ENCODE data around the gene ZNF550. TPM values are rescaled to one million over a fixed set of nuclear protein-coding genes. Genes with fewer than 3 reads are reported as not detected.
A peak's percentile ranks its signal among the peaks of the same experiment; 100 is the strongest.

Gene ZNF550
- total and polyA plus RNA-seq, 2 of the 13 experiments (the other 11 are each of a cell fraction or from before 2014, with no cell fraction given) = 8.6 to 9.1 TPM

- TF ChIP-seq HDAC6 (IDR thresholded peaks at IDR 0.05; ENCODE audit: low read depth, low read length) (no peak), KDM3A (CRISPR knock-in tag; IDR thresholded peaks at IDR 0.05; ENCODE audit: low read depth) (peak; percentile 71; the same call in 1 of the 2 replicates), ZMAT5 (CRISPR knock-in tag; IDR thresholded peaks at IDR 0.05; ENCODE audit: borderline replicate concordance, low read depth) (no peak), FOXK2 (IDR thresholded peaks at IDR 0.05) (no peak), JARID2 (CRISPR knock-in tag; IDR thresholded peaks at IDR 0.05; ENCODE audit: insufficient replicate concordance) (no peak), PRDM4 (CRISPR knock-in tag; IDR thresholded peaks at IDR 0.05; ENCODE audit: borderline replicate concordance) (no peak), NR2C2 (CRISPR knock-in tag; IDR thresholded peaks at IDR 0.05; ENCODE audit: borderline replicate concordance) (peak; percentile 73; the same call in 1 of the 2 replicates), KLF12 (CRISPR knock-in tag; IDR thresholded peaks at IDR 0.05; ENCODE audit: borderline replicate concordance) (no peak), EED (CRISPR knock-in tag; IDR thresholded peaks at IDR 0.05) (peak; percentile 78), MED8 (CRISPR knock-in tag; IDR thresholded peaks at IDR 0.05; ENCODE audit: insufficient replicate concordance) (no peak), ZNF142 (CRISPR knock-in tag; IDR thresholded peaks at IDR 0.05) (0 out of 2 replicates have a peak, but pooled peaks have one; percentile 56), ERF (CRISPR knock-in tag; IDR thresholded peaks at IDR 0.05) (peak; percentile 55; the same call in 1 of the 2 replicates), SMAD9 (CRISPR knock-in tag; IDR thresholded peaks at IDR 0.05) (no peak), HNF1B (CRISPR knock-in tag; IDR thresholded peaks at IDR 0.05) (peak; percentile 85), ZNF761 (CRISPR knock-in tag; conservative IDR thresholded peaks at IDR 0.05) (peak; percentile 83), CEBPB (IDR thresholded peaks at IDR 0.05; ENCODE audit: borderline replicate concordance, low read depth, low read length) (peak; percentile 69; the same call in 1 of the 2 replicates), ZNF335 (CRISPR knock-in tag; IDR thresholded peaks at IDR 0.05) (peak; percentile 94), KDM4B (CRISPR knock-in tag; IDR thresholded peaks at IDR 0.05) (peak; percentile 55; the same call in 1 of the 2 replicates), PHB2 (IDR thresholded peaks at IDR 0.05; ENCODE audit: partially characterized antibody) (no peak), ZNF136 (CRISPR knock-in tag; IDR thresholded peaks at IDR 0.05; ENCODE audit: low read depth) (no peak)
Measured at GRCh38 chr19:57527136-57527881, 32.4 kb downstream of the ZNF550 start, which contains the start of gene ZNF549 (continued).

Data from HepG2 (cell line).